Panc1 (cell line): Measurements from ENCODE around the gene CNTN4.
"Not testable (repeated sequence)": the region's sequence is repeated elsewhere in the genome, so short reads cannot be mapped to it uniquely, and the experiment has no call there.

Source experiments
- TF ChIP-seq, protein P1 (sequence below): fragments of 450-650 bp; IDR thresholded peaks from 2 replicates; pipeline ENCODE4 v1.5.1; 2017; ENCODE audit warnings: mild to moderate bottlenecking
- TF ChIP-seq, protein P2 (sequence below), 2 experiments: IDR thresholded peaks; 2 replicates each; pipeline ENCODE4 v1.6.1; 2011 to 2012; ENCODE audit warnings: low read depth in 2 of 2, control low read depth in 1 of 2, low read length in 1 of 2, mild to moderate bottlenecking in 1 of 2, moderate library complexity in 1 of 2; ENCODE audit not compliant: insufficient read depth in 1 of 2

DNA sequence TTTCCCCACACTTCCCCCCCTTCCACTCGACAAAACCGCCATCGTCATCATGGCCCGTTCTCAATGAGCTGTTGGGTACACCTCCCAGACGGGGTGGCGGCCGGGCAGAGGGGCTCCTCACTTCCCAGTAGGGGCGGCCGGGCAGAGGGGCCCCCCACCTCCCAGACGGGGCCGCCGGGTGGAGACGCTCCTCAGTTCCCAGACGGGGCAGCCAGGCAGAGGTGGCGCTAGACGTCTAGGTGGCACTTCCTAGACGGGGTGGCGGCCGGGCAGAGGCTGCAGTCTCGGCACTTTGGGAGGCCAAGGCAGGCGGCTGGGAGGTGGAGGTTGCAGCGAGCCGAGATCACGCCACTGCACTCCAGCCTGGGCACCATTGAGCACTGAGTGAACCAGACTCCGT is 818.0 kb downstream of the CNTN4 start:
- TF ChIP-seq, protein P1, sequence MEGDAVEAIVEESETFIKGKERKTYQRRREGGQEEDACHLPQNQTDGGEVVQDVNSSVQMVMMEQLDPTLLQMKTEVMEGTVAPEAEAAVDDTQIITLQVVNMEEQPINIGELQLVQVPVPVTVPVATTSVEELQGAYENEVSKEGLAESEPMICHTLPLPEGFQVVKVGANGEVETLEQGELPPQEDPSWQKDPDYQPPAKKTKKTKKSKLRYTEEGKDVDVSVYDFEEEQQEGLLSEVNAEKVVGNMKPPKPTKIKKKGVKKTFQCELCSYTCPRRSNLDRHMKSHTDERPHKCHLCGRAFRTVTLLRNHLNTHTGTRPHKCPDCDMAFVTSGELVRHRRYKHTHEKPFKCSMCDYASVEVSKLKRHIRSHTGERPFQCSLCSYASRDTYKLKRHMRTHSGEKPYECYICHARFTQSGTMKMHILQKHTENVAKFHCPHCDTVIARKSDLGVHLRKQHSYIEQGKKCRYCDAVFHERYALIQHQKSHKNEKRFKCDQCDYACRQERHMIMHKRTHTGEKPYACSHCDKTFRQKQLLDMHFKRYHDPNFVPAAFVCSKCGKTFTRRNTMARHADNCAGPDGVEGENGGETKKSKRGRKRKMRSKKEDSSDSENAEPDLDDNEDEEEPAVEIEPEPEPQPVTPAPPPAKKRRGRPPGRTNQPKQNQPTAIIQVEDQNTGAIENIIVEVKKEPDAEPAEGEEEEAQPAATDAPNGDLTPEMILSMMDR: not testable (repeated sequence)
- TF ChIP-seq, protein P2, sequence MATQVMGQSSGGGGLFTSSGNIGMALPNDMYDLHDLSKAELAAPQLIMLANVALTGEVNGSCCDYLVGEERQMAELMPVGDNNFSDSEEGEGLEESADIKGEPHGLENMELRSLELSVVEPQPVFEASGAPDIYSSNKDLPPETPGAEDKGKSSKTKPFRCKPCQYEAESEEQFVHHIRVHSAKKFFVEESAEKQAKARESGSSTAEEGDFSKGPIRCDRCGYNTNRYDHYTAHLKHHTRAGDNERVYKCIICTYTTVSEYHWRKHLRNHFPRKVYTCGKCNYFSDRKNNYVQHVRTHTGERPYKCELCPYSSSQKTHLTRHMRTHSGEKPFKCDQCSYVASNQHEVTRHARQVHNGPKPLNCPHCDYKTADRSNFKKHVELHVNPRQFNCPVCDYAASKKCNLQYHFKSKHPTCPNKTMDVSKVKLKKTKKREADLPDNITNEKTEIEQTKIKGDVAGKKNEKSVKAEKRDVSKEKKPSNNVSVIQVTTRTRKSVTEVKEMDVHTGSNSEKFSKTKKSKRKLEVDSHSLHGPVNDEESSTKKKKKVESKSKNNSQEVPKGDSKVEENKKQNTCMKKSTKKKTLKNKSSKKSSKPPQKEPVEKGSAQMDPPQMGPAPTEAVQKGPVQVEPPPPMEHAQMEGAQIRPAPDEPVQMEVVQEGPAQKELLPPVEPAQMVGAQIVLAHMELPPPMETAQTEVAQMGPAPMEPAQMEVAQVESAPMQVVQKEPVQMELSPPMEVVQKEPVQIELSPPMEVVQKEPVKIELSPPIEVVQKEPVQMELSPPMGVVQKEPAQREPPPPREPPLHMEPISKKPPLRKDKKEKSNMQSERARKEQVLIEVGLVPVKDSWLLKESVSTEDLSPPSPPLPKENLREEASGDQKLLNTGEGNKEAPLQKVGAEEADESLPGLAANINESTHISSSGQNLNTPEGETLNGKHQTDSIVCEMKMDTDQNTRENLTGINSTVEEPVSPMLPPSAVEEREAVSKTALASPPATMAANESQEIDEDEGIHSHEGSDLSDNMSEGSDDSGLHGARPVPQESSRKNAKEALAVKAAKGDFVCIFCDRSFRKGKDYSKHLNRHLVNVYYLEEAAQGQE (IDR thresholded peaks at IDR 0.05; ENCODE audit: insufficient read depth in 1 of 2, low read depth in 2 of 2, low read length in 1 of 2): not testable (repeated sequence)
